GM19351 (cell line): Measurements from ENCODE around the gene TAF4.
"Not testable (repeated sequence)": the region's sequence is repeated elsewhere in the genome, so short reads cannot be mapped to it uniquely, and the experiment has no call there.

Experiments used
- ATAC-seq: cut with Tn5 transposase; IDR thresholded peaks from one replicate; pipeline ENCODE4 v1.9.1; 2021; ENCODE audit warnings: mild to moderate bottlenecking, moderate library complexity; ENCODE audit not compliant: unreplicated experiment

TAF4 gene

DNA sequence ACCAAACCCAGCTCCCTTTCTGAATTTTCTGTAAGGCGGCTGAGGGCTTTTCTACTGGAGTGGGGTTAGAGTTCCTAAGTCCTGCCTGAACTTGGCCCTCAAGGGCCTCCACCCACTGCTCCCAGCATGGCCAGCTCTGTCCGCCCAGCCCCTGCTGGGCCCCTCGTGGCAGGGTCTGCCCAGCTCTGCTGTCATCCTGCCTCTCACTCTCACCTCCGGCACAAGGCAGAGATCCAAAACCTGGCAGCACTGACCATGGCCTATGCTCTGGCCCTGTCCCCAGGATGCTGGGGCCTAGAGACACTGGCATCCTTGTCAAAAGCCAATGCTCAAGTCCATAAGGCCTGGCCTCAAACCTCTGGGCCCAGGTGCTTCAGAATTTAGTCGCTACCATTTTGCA is 61.1 kb downstream of the TAF4 start:
- no peak for ATAC-seq

DNA sequence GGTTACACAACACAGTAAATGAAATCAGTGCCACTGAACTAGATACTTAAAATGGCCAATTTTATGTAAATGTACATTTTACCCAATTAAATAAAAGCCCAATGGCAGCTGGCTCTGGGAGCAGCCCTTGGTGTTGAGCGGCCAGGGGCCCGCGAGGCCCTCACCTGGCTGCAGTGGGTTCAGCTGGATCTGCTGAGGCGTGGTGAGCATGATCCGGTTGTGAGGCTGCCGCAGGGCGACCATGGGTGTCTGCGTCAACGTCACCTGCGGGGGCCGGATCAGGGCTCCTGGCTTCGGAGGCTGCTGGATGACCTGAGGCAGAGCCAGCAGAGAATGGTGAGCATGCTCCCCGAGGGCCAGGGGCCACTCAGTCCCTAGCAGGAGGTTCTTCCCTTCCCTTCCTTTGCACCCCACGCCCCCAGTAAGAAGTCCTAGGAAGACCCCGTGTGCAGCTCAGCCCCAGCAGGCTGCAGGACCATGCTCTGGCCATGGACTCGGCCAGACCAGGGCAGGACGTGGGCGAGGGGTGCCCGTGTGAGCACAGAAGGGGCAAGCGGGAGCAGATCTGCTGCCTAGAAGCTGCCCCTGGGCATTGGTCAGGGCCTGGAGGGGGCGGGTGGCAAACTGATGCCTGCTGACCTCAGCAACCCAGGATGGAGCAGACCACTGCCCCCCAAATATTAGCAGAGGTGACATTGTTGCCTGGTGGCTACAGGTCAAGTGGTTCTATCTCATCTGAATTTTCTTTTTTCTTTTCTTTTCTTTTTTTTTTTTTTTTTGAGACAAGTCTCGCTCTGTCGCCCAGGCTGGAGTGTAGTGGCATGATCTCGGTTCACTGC is 61.9 kb downstream of the TAF4 start:
- ATAC-seq = no peak

DNA sequence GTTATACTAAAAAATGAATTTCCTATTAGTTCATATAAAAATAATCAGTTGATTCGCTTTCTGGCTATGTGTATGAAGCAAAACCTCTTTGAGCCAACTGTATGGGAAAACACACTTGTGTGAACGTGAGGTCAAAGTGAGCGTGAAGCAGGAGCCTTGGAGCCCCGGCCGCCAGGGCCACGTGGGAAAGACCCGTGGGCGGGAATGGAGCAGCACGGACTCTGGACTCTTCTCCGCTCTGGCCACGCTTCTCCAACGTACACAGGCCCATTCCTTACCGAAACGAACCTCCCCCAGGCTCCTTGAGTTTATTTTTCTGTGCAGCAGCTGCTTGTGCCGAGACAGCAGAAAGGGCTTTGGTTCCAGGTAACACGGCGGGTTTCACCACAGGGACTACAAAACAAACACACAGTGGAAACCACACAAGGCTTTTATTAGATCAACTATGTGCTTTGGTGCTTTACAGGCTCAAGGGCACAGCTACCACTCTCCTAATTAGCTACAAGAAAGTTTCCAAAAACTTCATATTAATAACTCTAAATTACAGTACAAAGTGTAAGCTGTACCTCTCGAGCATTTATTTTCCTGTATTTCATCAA is 62.7 kb downstream of the TAF4 start:
- ATAC-seq = no peak

DNA sequence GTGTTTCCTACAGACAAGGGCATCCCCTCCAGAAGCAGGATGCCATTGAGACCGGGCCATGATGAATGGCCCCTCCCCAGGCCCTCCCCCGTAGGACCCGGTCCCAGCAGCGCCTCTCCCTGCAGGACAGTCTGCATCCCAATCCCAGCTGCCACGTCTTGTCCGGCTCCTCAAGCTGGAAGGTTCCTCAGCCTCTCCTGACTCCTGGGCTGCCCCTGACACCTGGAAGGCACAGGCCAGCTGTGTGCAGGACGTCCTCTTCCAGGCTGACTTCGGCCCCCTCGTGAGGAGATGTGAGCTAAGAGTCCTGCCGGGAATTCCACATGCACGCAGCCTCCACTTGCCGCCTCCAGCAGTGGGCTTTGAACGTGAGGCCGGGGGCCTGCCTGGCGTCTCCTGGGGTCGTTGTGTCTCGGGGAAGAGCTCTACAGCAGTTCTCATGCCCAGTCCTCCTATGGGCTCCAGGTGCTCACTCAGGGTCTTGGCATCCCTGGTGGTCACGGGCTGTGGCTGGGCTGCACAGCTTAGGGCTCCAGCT is 64.4 kb downstream of the TAF4 start:
- ATAC-seq = no peak

DNA sequence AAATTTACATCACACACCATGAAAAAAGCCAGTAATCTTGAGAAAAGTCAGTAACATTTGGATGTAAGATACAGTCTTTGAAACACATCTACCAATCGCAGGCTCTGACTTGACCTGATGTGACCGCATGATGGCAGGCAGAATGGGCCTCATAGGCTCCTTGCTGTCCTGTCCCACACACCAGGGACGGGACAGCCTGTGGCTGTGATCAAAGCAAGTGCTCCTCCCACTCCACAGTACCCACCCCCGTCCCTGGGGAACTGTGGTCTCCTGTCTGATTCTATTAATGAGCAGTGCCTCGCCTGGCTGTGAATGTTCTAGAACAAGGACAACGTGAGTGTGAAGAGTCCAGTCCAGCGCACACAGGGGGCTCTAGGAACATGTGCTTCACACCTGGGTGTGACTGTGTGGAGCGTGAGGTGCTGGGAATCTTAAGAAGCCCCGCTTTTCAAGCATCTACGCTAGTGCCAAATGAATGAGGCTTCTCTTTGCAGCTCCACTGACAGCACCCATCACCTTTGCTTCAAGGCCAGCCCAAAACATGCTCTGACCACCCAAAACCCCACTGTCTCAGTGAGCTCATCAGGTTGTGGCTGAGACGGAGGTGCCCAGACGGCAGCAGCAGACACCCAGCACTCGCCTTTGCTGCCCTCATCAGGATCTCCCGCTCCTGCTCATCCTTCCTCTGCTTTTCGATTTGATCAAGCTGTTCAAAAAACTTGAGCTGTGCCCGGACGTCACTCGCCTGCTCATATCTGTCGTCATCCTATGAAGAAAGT is 67.1 kb downstream of the TAF4 start:
- no peak for ATAC-seq

DNA sequence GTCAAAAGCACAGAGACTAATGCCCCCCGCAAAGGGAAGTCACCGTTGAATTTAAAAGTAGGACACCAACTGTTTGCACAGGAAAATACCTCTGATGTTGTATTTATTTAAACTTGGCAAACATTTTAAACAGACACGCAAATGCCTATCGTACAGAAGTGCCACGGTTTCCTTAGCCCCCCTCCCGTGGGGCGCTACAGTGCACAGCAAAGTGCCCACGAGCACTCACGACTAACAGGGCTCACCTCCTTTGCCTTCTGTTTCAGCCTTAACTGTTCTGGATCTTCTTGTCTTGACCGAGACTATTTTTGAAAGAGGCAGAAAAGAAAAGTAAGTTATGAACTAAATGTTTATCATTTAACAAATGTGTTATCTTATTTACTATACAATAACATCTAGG is 67.8 kb downstream of the TAF4 start:
- no peak for ATAC-seq

DNA sequence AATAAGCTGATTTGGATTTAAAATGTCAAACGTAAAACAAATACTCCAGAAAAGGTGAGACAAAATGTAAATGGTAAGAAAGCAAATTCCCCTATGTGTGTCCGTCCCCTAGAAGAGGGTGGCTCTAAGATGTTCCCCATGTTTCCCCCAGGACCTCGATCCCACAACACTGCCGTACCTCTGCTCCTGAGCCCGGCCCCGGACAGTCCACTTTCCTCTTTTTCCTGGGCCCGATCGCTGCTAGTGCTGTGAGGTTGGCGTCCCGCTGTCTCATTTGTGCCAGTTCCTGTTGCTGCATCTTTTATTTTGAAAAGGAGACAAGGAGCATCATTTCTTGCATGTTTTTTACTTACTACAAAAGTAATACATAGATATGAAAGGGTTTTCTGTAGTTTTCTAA is 68.3 kb downstream of the TAF4 start:
- ATAC-seq = no peak

DNA sequence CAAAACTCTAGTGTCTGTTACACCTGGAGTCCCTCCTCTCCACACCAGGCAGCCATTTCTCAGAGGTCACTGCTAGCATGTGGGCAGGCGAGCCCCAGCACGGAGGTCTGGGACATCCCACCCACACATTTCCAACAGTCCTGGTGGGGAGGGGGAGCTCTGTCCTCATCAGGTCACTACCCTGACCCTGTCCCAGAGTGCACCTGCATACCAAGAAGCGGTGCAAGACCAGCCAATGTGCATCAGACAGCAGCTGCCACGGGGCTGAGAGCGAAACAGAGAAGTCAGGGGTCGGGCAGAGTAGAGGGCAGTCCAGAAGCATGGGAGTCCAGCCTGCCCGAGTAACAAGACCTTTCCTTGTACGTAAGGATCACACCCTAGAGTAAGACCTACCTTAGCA is 71.1 kb downstream of the TAF4 start:
- no peak for ATAC-seq

DNA sequence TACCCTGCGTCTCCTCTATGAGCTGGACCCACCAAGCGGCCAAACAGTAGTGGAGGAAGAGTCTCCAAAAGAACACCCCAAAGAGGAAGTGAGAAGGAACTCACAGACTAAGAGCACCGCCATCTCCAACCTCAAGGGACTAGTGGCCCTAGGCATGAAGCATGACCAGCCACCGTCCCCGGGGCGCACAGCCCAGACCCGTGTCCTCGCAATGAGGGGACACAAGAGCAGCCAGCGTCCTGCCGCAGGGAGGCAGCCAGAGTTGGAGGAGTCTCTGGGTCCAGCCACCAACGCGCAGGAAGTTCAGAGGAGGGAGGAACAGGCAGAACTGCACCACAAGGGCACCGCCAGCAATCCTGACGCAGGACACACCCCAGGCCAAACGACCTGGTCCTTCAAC is 72.6 kb downstream of the TAF4 start:
- ATAC-seq = no peak

DNA sequence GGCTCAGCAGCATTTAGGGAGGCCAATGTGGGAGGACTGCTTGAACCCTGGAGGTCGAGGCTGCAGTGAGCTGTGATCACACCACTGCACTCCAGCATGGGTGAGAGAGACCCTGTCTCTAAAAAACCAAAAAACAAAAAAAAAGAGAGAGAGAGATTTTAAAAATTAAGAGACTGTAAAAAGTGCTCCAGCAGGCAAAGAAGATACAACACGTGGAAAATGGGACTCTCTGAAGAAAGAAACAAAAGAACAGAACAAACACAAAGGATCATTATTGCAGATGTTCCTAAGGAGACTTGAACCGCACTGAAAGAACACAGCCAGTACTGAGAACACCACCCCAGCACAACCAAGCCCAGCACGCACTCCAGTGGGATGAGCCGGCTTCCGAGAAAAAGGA is 74.2 kb downstream of the TAF4 start:
- no peak for ATAC-seq

DNA sequence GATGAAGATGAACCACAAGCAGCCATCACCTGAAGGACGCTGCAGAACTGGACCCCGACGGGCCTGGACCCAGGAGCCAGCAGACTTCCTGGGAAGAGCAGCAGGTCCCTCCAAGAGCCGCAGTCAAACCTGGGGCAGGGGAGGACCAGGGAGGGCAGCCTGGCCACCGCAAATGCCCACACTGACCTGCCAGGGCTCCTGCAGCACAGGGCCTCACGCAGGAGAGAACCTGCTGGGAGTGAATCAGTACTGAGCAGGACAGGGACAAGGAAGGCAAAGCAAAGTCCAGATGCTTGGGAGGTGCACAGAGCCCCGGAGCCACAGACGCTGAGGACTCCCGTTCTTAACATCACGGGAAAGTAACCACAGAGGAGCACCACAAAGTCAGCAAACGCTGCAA is 75.2 kb downstream of the TAF4 start:
- ATAC-seq = no peak

DNA sequence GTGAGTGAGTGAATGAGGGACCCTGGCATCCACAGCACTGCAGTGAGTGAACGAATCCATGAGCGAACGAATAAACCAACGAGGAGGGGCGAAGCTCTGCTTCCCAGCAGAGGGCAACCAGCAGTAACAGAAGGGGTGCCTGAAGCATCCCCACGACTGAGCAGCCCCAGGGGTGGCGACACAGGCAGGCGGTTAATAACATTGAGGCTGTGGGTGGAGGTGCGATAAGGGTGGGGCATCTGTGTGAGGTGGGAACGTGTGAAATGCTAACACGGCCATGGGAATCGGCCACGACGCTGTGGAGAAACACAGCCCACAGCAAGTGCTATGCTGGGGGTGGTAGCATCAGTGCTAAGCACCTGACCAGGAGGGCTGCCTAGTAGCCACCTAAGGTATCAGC is 75.9 kb downstream of the TAF4 start:
- ATAC-seq = no peak

DNA sequence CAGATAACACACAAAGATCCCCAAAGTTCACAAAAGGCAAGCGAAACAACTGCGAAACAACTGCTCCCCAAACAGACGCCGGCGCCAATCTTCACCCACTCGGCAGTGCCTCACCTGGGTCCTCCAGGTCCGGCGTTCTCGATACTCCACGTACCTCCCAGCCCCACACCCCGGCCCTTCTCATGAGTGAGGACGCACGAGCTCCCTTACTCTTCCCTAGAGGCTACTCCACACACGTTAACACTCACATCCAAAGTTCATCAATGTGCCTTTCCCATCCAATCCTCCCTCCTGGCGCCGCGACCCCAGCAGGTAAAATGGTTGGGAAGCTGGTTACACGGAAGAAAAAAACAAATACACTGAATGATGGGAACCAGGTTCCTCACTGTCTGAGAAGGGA is 77.0 kb downstream of the TAF4 start:
- ATAC-seq = no peak

DNA sequence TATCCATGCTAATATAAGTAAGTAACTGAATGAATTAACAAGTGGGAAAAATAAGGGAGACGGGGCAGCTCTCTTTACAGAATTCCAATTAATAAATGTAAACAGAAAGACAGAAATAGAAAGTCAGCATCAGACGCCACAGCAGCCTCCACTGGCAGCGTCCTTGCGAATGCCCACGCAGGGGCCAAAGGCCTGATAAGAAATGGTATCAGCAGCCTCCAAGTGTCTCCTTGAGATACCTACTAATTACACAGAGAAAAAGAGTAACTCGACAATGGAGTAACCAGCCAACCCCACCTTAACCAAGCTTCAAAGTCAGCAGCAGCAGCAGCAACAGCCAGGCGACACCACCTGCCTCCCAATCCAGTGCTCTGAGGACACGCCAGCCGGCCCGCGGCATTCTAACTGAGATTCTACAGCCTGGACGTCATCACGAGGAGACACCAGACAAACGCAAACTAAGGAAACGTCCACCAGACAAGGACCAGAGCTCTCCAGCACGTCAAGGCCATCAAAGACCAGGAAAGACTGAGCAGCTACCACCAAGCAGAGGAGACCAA is 78.8 kb downstream of the TAF4 start:
- ATAC-seq = no peak

DNA sequence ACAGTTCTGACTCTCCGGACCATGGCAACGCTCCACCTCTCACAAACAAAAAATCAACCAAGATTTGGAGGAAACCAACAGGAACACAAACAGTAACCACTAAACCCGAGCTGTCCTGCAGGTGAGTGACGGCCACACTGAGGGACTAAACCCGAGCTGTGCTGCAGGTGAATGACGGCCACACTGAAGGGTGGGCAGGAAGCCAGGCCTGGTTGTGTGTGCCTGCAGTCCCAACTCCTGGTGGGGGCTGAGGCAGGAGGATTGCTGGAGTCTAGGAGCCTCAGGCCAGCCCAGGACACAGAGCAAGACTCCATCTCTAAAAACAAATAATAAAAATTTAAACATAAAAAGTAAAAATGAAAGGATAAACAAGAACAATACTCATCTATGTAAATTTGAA is 80.6 kb downstream of the TAF4 start:
- no peak for ATAC-seq

DNA sequence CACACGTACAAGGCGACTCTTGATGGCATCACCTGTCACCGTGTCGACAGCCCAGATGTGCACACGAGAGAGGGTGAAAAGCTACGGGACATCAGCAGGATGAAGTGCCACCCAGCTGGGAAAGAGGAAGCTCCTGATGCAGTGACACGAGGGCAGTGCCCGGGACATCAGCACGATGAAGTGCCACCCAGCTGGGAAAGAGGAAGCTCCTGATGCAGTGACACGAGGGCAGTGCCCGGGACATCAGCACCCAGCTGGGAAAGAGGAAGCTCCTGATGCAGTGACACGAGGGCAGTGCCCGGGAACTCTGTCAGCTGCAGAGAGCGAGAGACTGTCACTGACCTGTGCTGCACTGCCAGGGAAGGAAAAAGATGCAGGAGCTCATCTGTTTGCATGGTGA is 81.2 kb downstream of the TAF4 start:
- not testable (repeated sequence) for ATAC-seq

DNA sequence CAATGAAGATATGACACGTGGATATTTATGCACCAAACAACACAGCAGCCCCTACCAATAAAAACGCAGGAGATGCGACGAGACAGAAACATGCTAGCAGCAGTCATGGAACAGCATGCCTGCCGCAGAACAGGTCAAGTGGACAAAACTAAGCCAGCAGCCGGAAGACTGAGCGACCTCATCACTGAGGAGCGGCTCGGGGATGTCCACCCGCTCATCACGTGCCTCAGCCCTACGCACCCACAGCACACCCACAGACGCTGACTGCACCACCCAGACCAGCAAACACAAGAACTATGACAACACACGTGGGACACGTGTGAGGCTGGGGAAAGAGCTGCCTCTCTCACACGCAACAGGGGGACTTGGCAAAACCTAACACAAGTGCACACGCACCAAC is 81.7 kb downstream of the TAF4 start:
- ATAC-seq = no peak

DNA sequence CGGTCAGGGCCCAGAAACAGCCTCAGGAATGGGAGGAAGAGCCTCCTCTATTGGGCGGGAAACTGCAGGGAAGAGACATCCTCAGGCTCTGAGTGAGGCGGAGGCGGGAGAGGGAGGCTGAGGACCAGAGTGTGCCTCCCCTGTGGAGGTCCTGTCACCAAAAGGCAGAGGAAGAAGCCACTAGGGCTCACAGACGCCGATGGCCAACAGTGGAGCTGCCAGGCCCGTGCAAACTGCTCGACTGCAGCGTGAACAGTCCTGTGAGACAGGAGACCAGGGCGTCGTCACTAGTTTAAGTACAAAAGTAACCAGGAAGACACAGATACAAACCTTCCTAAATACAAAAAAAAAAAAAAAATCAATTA is 82.7 kb downstream of the TAF4 start:
- no peak for ATAC-seq

DNA sequence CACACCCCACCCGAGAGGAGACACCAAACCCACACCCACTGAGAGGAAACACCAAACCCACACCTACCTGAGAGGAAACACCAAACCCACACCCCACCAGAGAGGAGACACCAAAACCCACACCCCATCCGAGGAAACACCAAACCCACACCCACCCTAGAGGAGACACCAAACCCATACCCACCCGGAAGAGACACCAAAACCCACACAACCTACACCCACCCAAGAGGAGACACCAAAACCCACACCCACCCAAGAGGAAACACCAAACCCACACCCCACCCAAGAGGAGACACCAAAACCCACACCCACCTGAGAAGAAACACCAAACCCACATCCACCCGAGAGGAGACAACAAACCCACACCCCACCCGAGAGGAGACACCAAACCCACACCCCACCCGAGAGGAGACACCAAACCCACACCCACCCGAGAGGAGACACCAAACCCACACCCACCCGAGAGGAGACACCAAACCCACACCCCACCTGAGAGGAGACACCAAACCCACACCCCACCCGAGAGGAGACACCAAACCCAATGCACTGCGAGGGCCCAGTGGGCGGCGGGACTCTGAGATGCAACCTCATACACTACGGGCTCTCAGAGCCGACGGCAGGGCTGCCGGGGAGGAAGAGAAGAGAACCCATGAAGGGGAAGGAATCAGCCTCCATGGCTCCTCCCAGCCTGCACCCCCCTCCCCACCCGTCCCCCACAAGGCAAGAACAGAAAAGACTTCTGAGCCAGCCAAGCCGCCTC is 83.3 kb downstream of the TAF4 start:
- no peak for ATAC-seq

DNA sequence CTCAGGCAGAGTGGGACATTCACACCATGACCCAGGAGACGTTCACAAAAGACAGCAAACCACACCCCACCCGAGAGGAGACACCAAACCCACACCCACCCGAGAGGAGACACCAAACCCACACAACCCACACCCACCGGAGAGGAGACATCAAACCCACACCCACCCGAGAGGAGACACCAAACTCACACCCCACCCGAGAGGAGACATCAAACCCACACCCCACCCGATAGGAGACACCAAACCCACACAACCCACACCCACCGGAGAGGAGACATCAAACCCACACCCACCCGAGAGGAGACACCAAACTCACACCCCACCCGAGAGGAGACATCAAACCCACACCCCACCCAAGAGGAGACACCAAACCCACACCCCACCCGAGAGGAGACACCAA is 84.0 kb downstream of the TAF4 start:
- ATAC-seq = not testable (repeated sequence)
